Suprapubic skin (tissue), 4 donors: ENCODE results near the gene RALGAPA2. TPM values are rescaled to one million over a fixed set of nuclear protein-coding genes. Genes with fewer than 3 reads are reported as not detected.

Experiments used
- DNase-seq, 2 donors: peaks; one replicate each; pipeline ENCODE4 v3.0.0-alpha.2; 2019; ENCODE audit warnings: low spot score in 2 of 2
- H3K27ac ChIP-seq: fragments of 200-600 bp; sonication (generic); one replicate; pipeline ENCODE4 v1.5.1; 2019
- H3K27me3 ChIP-seq: fragments of 200-600 bp; sonication (generic); one replicate; pipeline ENCODE4 v1.5.1; 2019
- H3K36me3 ChIP-seq: fragments of 200-600 bp; sonication (generic); one replicate; pipeline ENCODE4 v1.5.1; 2019
- H3K4me1 ChIP-seq: fragments of 200-600 bp; sonication (generic); one replicate; pipeline ENCODE4 v1.5.1; 2019
- H3K4me3 ChIP-seq: fragments of 200-600 bp; sonication (generic); one replicate; pipeline ENCODE4 v1.5.1; 2019; ENCODE audit warnings: mild to moderate bottlenecking
- H3K9me3 ChIP-seq: fragments of 200-600 bp; sonication (generic); one replicate; pipeline ENCODE4 v1.5.1; 2019
- EP300 ChIP-seq: sonication (generic); formaldehyde crosslinking; IDR thresholded peaks from one replicate; pipeline ENCODE4 v1.6.1; 2017; ENCODE audit warnings: antibody characterized with exemption
- POLR2A ChIP-seq, 2 donors: fragments of 450-650 bp; IDR thresholded peaks; one replicate each; pipeline ENCODE4 v1.6.1; 2017; ENCODE audit warnings: antibody characterized with exemption in 2 of 2, mild to moderate bottlenecking in 2 of 2, moderate library complexity in 2 of 2
- POLR2AphosphoS5 ChIP-seq, 3 donors: sonication (generic); formaldehyde crosslinking; IDR thresholded peaks; one replicate each; pipeline ENCODE4 v1.6.1; 2017; ENCODE audit warnings: antibody characterized with exemption in 3 of 3
- WGBS: methylation state at CpG from one replicate; pipeline ENCODE4 v1.1.5; 2018; 5-methylcytosine and 5-hydroxymethylcytosine counted together
- total RNA-seq, 4 donors: library from RNA; depleted of rRNA; stranded (reverse); fragments of >200 nt; gene quantifications; one replicate each; pipeline ENCODE4 v1.1.0, GENCODE V29; 2016
- TF ChIP-seq, protein P1 (sequence below), 2 donors: fragments of 200-600 bp in 1 of 2; fragments of 450-650 bp in 1 of 2; sonication (generic) in 1 of 2; IDR thresholded peaks; one replicate each; pipeline ENCODE4 v1.5.1; 2016 to 2019; ENCODE audit warnings: antibody characterized with exemption in 2 of 2, mild to moderate bottlenecking in 1 of 2, moderate library complexity in 1 of 2

RALGAPA2 gene
- total RNA-seq, 4 donors from 2014 or later, result 51.9 to 97.8 (median 72.0) TPM

DNA sequence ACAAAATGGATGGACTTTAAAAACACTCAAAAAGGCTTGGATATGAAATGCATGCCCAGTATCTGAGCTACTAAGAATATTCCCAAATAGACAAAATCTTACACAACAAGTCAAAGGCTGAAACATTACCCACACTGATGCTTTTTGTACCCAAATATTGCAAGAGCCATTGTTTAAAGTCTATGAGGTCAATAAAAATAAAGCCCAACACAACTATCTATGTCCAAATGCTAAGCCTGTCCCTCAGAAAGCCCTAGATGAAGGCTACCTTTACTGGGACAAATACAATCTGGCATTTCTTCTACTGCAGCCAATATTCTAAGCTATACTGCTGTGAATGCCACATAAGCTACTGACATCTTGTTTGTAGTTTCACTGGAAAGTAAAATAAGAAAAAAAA is 54.3 kb downstream of the RALGAPA2 start:
- H3K4me3 ChIP-seq, result no peak overlapping the region
- H3K36me3 ChIP-seq, result no peaks in the 10 kb centered on the region
- no peaks in the 10 kb centered on the region for H3K27me3 ChIP-seq
- no peak for DNase-seq
- TF ChIP-seq POLR2A (IDR thresholded peaks at IDR 0.05) (no peak), EP300 (no peak), POLR2AphosphoS5 (IDR thresholded peaks at IDR 0.05) (no peak)
- TF ChIP-seq, protein P1, sequence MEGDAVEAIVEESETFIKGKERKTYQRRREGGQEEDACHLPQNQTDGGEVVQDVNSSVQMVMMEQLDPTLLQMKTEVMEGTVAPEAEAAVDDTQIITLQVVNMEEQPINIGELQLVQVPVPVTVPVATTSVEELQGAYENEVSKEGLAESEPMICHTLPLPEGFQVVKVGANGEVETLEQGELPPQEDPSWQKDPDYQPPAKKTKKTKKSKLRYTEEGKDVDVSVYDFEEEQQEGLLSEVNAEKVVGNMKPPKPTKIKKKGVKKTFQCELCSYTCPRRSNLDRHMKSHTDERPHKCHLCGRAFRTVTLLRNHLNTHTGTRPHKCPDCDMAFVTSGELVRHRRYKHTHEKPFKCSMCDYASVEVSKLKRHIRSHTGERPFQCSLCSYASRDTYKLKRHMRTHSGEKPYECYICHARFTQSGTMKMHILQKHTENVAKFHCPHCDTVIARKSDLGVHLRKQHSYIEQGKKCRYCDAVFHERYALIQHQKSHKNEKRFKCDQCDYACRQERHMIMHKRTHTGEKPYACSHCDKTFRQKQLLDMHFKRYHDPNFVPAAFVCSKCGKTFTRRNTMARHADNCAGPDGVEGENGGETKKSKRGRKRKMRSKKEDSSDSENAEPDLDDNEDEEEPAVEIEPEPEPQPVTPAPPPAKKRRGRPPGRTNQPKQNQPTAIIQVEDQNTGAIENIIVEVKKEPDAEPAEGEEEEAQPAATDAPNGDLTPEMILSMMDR (IDR thresholded peaks at IDR 0.05), result no peak
- no peaks in the 10 kb centered on the region for H3K9me3 ChIP-seq
- no peak overlapping the region for H3K27ac ChIP-seq
- H3K4me1 ChIP-seq, result no peaks in the 10 kb centered on the region

DNA sequence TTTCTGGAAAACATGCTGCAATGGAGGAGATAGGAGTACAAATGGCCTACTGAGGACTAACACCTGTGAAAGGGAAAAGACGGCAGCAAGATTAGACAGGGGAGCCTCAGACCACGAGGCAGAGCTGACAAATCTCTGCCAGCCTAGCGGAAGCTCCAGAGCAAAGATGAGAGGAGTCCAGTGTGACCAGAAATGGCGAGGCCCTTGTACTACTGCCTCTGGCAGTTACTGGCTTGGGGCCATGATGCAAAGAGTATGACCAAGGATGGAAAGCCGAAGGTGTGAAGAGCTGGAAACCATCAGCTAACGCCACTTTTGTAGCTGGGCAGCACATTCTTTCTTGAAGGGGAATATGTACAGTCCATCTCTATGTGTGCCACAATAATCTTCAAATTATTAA is 55.4 kb downstream of the RALGAPA2 start:
- H3K36me3 ChIP-seq, result no peaks in the 10 kb centered on the region
- WGBS, result 93% methylated on average over 6 of the region's 6 CpGs
- no peaks in the 10 kb centered on the region for H3K4me1 ChIP-seq
- H3K27me3 ChIP-seq, result no peaks in the 10 kb centered on the region
- no peaks in the 10 kb centered on the region for H3K9me3 ChIP-seq
- TF ChIP-seq, protein P1 (IDR thresholded peaks at IDR 0.05), result no peak
- TF ChIP-seq EP300, result no peak
- no peak for TF ChIP-seq POLR2A (IDR thresholded peaks at IDR 0.05)
- TF ChIP-seq POLR2AphosphoS5 (IDR thresholded peaks at IDR 0.05), result no peak
- no peak for DNase-seq
- H3K4me3 ChIP-seq, result no peak overlapping the region
- no peak overlapping the region for H3K27ac ChIP-seq

DNA sequence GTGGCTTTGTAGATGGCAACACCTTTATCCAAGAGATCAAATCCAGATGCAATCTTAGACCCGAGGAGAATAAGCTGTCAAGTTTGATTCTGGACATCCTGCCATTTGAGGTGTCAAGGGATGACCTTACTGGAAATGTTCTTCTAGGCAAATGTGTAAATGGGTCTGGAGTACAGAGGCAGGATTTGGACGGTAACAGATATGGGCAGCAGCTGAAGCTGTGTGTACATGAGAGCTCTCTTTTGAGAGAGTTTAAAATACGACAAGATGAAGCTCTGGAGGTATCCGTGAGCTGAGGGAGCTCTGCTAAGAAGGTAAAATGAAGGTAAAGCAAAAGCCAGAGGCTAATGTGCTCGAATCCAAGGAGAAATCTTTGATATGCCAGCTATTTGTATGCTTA is 56.6 kb downstream of the RALGAPA2 start:
- WGBS, result 92% methylated on average over 5 of the region's 5 CpGs
- no peak for TF ChIP-seq POLR2A (IDR thresholded peaks at IDR 0.05)
- TF ChIP-seq, protein P1 (IDR thresholded peaks at IDR 0.05), result no peak
- no peak for TF ChIP-seq EP300
- TF ChIP-seq POLR2AphosphoS5 (IDR thresholded peaks at IDR 0.05), result no peak
- H3K4me3 ChIP-seq, result no peak overlapping the region
- DNase-seq, result no peak
- no peaks in the 10 kb centered on the region for H3K36me3 ChIP-seq
- H3K27ac ChIP-seq, result no peak overlapping the region
- no peaks in the 10 kb centered on the region for H3K27me3 ChIP-seq
- H3K9me3 ChIP-seq, result no peaks in the 10 kb centered on the region
- no peaks in the 10 kb centered on the region for H3K4me1 ChIP-seq

DNA sequence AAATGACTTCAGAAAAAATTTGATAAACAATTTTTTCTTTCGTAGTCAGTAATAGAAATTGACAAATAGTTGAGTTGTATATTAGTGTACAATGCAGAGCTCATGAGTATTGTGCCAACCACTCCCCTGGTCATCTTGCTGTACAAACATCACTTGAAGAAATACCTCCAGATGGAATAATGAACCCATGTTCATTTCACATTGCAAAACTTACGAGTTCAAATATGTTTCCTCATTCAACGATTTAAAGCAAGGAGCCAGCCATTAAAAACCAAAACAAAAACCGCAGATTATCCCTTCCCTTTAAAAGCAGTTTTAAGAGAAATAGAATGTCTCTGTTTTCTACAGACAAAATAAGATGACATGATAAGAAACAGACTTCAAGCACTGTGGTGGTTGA is 62.5 kb downstream of the RALGAPA2 start:
- H3K27ac ChIP-seq, result no peak overlapping the region
- H3K4me3 ChIP-seq, result no peak overlapping the region
- H3K4me1 ChIP-seq, result no peaks in the 10 kb centered on the region
- TF ChIP-seq, protein P1 (IDR thresholded peaks at IDR 0.05), result no peak
- no peak for TF ChIP-seq POLR2AphosphoS5 (IDR thresholded peaks at IDR 0.05)
- no peak for TF ChIP-seq POLR2A (IDR thresholded peaks at IDR 0.05)
- no peak for TF ChIP-seq EP300
- no peaks in the 10 kb centered on the region for H3K9me3 ChIP-seq
- H3K36me3 ChIP-seq, result no peaks in the 10 kb centered on the region
- 95% methylated on average over 4 of the region's 4 CpGs for WGBS
- DNase-seq, result no peak
- no peaks in the 10 kb centered on the region for H3K27me3 ChIP-seq

DNA sequence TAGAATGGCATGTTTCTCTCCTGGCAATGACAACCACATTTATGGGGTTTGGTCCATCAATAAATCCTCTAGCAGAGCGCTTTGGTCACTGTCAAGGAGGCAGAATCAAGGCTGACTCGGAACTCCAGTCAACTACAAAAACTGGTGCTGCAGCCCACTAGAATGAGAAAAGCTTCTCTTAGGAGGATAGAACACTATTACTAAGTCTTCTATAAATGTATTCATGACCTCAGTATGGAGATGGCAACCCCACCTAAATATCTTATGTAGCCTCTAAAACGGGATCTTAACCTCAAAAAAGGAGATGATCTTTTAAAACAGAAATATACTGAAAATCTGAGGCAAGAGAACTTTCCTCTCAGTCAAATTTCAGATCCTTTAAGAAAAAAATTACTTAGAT is 68.5 kb downstream of the RALGAPA2 start:
- no peak for DNase-seq
- no peak overlapping the region for H3K4me3 ChIP-seq
- H3K27me3 ChIP-seq, result no peaks in the 10 kb centered on the region
- H3K4me1 ChIP-seq, result no peaks in the 10 kb centered on the region
- WGBS, result 87% methylated on average over 3 of the region's 3 CpGs
- TF ChIP-seq, protein P1 (IDR thresholded peaks at IDR 0.05), result no peak
- no peak for TF ChIP-seq POLR2AphosphoS5 (IDR thresholded peaks at IDR 0.05)
- no peak for TF ChIP-seq POLR2A (IDR thresholded peaks at IDR 0.05)
- no peak for TF ChIP-seq EP300
- H3K9me3 ChIP-seq, result no peaks in the 10 kb centered on the region
- peaks cover 10% of the 10 kb centered on the region for H3K36me3 ChIP-seq
- no peak overlapping the region for H3K27ac ChIP-seq
